GM12872 (cell line): ENCODE measurements around the gene TAL1.

ENCODE experiments used
- TF ChIP-seq, protein P1 (sequence below): IDR thresholded peaks from 3 replicates; pipeline ENCODE4 v1.5.1; 2011; ENCODE audit warnings: low read depth, mild to moderate bottlenecking, low read length, moderate library complexity; ENCODE audit not compliant: insufficient read depth

Gene TAL1

GRCh38 chr1:47191940-47192457 lies 40.0 kb downstream of the TAL1 start:
- TF ChIP-seq, protein P1, sequence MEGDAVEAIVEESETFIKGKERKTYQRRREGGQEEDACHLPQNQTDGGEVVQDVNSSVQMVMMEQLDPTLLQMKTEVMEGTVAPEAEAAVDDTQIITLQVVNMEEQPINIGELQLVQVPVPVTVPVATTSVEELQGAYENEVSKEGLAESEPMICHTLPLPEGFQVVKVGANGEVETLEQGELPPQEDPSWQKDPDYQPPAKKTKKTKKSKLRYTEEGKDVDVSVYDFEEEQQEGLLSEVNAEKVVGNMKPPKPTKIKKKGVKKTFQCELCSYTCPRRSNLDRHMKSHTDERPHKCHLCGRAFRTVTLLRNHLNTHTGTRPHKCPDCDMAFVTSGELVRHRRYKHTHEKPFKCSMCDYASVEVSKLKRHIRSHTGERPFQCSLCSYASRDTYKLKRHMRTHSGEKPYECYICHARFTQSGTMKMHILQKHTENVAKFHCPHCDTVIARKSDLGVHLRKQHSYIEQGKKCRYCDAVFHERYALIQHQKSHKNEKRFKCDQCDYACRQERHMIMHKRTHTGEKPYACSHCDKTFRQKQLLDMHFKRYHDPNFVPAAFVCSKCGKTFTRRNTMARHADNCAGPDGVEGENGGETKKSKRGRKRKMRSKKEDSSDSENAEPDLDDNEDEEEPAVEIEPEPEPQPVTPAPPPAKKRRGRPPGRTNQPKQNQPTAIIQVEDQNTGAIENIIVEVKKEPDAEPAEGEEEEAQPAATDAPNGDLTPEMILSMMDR: no peak

DNA sequence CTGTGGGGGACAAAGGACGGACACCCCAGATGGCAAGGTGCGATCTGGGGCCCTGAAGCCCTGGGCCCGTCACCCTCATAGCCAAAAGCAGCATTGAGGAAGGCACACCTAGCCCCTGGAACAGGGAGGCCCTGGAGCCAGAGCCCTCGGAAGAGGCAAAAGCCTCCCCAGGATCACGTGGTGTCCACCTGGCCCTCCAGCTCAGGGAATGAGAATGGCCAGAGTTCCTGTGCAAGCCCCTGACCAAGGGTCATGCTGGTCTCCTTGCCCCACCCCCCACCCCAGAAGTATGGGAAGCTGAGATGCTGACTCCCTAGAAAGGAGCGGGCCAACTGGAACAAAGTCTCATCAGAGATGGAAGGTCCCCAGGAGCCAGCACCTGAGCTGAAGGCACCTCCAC lies 41.2 kb downstream of the TAL1 start:
- TF ChIP-seq, protein P1: no peak

- TF ChIP-seq, protein P1: no peak
Measured at GRCh38 chr1:47190509-47190855, 41.5 kb downstream of the TAL1 start.

GRCh38 chr1:47189844-47190508 lies 42.0 kb downstream of the TAL1 start, which contains the start of gene PDZK1IP1:
Gene PDZK1IP1, minus strand, starts transcription at chr1:47190036. Its CDS starts 104 bp downstream, at chr1:47189932.
- TF ChIP-seq, protein P1: no peak

DNA sequence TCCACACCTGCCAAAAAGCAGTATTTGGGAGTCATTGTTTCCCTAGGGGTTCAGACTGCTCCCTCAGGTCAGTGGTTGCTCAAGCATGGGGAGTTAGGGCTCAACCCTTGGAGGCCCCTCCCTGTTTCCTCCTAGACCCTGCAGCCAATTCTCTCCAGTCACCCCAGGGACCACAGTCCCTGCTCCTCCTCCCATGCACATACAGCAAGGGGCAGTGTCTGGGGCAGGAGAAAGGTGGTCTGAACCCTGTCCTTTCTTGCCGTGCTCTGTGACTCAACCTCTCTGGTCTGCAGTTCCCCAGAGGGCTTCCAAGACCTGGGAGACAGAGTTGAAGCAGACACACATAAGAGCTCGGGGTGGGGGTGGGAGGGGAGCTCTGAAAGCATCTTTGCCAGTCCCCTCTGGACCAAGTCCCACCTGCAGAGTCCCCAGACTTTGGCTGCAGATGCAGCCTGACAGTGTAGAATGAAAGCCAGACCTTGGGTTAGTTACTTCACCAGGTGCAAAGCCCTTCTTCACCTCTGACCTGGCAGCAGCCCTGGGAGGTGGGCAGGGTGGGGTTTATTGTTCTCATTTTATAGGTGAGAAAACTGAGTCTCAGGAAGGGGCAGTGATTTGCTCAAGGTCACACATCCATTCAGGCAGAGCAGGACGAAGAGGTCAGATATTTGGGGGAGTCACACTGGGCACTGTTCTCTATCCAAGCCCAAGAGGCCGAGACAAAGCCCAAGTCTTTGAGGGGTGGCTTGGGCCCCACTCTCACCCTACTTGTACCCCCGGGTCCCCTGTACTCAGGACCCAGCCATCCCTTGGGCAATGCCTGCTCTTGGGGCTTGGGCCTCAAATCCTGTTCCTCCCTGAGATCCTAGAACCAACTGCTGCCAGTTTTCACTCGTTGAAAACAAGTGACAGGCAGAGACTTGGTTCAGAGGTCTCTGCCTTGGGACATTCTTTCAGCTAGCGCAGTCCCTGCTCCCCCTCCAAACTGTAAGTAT lies 42.9 kb downstream of the TAL1 start:
- TF ChIP-seq, protein P1: no peak

- TF ChIP-seq, protein P1: no peak
Measured at GRCh38 chr1:47187926-47188250, 44.1 kb downstream of the TAL1 start.

DNA sequence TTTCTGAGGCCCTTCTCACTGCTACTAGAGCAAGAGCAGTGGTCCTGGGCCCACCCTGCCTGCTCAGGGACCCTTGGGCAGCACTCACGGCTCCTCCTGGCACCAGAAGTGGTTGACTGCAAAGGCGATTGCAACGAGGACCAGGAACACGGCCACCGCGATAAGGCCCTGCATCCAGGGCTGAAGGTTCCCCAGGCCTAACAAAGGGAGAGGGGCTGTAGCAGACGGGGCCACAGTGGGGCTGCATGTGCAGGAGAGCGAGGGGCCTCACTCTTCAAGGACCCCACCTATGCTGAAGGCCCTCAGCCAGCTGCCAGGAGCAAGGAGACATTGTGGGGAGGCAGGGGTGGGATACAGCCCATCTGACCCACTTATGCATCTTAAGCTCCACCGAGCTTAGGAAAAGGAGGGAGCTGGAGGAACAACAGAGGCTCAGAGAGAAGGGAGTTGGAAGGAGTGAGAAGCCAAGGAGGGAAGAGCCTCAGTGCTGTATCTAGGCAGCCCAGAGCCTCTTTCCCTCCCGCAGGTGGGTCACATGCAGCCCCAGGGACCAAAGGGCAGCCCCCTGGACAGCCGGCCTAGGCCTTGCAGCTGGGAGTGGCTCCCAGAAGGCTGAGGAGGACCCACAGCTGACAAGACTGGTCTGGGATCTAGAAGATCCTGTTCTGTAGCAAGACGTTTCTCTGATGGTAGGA lies 44.6 kb downstream of the TAL1 start:
- TF ChIP-seq, protein P1: no peak
